ENCODE data around the gene PATJ. TPM values are rescaled to one million over a fixed set of nuclear protein-coding genes. Genes with fewer than 3 reads are reported as not detected.

Gene PATJ
- total RNA-seq, 1 donor from 2014 or later = 124 TPM

DNA sequence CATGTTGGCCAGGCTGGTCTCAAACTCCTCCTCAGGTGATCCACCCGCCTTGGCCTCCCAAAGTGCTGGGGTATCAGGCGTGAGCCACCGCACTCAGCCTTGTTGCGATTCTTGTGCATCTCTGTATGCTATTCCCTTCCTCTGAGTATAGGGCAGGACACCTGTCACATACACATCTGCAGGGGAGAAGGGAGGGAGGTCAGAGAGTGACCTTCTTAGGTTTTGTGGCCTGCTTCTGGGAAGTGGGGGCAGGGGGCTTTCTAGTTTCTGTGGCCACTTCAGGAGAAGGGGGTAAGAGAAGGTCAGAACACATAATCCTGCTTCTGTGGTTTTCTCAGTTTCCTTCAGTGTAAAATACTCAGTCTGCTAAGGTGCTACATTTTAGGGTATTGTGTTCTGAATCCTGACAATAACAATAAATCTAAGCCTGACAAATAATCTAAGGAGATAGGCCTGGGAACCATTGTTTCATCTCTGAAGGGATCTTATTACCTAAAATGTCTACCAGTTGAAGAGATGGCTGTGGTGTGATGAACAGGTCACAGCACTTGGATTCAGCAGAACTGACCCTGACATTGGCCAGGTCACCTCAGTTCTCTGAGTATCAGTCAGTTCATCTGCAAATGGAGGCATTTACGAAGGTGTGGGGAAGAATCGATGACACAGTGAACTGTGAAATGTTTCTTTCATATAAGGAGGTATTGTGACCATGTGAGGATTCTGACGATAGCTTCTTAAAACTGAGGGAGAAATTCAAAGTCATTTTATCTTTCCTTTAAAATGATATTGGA is 239.8 kb downstream of the PATJ start:
- no peak for DNase-seq (ENCODE audit: low read depth)

GRCh38 chr1:61983236-61983635 is 241.0 kb downstream of the PATJ start:
- DNase-seq (ENCODE audit: low read depth) = no peak

DNA sequence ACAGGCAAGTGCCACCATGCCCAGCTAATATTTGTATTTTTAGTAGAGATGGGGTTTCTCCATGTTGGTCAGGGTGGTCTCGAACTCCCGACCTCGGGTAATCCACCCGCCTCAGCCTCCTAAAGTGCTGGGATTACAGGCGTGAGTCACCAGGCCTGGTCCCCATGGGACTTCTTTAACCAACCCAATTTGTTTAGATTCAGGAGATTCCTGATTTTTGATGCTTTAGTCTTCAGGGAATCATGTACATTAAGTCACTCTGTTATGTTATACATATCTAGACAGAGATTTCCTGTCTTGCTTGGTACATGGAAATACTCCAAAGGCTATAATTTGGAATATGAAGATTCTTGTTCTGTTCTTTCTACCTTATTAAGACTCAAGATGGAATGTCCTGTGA is 250.0 kb downstream of the PATJ start:
- no peak for DNase-seq (ENCODE audit: low read depth)

- DNase-seq (ENCODE audit: low read depth) = peak; percentile 92
Measured at GRCh38 chr1:61993331-61993961, 251.2 kb downstream of the PATJ start.

DNA sequence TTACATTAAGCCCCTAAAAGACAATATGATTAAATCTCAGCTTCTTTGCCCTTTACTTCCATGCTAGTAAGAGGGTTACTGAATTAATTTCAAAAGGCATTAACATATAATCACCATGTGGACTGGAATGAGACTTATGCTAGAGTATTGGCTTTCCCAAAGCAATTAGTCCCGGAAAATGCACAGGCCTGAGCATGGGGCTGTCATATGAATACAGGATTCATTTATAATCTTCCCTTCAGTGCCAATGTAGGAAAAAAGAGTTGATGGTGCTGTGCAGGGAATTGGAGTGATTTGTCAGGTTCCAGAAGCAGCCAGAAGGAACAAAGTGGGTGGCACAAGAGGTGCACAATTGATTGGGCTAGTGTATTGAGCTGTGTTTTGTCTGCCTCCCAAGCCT is 253.4 kb downstream of the PATJ start:
- DNase-seq (ENCODE audit: low read depth) = no peak

- no peak for DNase-seq (ENCODE audit: low read depth)
Measured at GRCh38 chr1:61997123-61997522, 254.8 kb downstream of the PATJ start.

DNA sequence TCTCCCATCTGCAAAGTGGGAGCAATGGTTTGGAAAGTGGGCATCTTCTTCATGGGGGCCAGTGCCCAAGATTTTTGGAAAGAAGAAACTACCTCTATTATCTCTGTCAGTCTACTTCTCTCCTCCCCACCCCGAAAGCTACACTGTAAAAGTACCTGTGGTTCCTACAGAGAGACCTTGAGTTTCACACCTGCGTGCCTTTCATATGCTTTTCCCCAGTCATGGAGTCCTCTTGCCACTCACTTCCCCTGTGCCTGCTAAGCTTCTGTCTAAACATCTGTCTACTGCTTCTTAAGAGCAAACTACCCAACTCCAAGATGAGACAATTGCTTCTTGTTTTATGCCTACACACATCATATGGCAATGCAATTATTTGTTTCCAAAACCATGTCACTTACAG is 261.5 kb downstream of the PATJ start:
- DNase-seq (ENCODE audit: low read depth) = no peak

DNA sequence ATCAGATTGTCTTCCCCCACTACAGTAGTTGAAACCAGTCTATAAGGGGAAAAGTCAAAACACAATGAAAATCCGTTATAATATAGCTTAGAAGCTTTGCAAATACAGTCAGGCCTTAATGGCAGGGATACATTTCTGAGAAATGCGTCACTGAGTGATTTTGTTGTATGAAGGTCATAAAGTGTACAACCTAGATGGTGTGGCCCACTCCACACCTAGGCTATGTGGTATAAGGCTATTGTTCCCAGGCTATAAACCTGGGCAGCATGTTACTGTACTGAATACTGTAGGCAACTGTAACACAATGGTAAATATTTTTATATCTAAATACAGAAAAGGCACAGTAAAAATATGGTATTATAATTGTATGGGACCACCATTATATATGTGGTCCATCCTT is 264.4 kb downstream of the PATJ start:
- no peak for DNase-seq (ENCODE audit: low read depth)

GRCh38 chr1:62011006-62011405 is 268.7 kb downstream of the PATJ start:
- peak; percentile 15 for DNase-seq (ENCODE audit: low read depth)

DNA sequence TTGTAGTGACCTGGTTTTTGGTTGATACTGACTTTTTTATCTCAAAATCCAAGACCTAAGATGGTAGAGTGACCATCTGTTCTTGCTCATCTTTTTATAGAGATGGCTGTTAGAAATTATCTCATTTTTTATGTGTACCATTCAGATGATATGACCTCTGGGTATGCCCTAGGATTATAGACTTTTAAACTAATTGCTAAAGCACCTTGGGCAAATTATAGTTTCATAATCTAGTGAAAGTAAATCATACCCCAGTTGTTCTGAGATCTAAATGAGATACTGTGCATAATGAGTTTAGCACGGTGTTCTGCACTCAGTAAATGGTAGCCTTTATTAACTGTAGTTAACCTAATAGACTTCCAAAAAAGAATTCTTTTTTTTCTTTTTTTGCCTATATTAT is 269.8 kb downstream of the PATJ start:
- DNase-seq (ENCODE audit: low read depth) = no peak

GRCh38 chr1:62012836-62013235 is 270.6 kb downstream of the PATJ start:
- DNase-seq (ENCODE audit: low read depth) = no peak

DNA sequence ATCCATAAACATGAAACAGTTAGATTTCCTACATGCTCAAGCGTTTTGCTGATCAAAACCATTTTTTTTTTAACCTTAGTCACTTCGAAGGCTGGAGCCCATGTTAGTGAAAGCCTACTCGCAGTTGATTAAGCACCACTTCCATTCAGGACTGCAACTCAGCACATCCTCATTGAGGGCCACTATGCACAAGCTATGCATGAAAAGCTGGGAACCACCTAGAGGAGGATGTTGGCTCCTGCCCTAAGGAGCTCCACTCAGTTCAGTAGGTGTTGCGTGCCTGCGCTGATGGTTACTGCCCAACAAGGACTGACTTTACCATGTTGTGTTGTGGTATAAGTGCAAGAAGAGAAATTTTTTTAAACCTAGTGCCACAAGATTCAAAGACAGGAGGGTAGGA is 271.0 kb downstream of the PATJ start:
- no peak for DNase-seq (ENCODE audit: low read depth)

DNA sequence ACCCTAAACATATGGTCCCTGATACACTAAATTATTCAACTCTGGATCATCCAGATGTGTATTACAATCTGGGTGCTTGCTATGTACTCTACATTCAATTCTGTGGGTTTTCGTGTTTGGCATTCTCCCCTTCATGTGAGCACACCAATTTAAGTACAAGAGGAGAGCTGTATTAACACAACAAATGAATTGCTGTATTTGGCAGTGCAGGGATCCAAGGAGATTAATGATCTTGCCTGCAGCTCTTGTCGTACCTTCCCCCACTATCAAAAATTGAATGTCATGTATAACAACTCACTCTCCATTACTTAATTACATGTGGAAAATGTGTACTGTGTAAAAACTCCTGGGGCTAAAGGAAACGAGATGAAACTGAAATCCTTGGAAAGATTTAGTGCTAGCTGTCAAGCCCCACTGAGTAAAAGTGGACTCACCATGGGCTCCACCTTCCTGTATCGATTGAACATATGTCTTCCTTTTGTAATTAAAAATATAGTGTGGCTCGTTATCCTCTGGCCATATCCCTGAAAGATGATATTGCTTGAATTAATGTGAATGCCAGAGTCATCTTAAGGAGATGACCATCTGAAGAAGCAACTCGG is 280.2 kb downstream of the PATJ start:
- no peak for DNase-seq (ENCODE audit: low read depth)

DNA sequence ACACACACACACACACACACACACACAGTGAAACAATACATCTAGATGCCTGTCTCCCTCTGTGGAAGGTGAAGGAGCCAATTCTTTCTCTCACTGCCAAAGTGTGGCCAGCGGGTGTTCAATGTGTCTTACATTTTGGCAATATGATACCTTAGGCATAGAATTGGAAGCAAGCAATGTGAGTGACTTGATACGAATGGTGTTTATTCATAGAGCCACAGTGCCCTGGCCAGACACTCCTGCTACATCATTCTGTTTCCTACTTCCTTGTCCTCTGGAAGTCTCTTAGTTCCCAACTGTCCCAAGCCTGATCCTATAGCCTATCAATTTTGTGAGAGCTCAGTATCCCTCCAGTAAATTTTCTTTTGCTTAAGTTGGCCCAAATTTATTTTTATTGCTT is 282.4 kb downstream of the PATJ start:
- no peak for DNase-seq (ENCODE audit: low read depth)

- DNase-seq (ENCODE audit: low read depth) = no peak
Measured at GRCh38 chr1:62025154-62025553, 282.9 kb downstream of the PATJ start.

DNA sequence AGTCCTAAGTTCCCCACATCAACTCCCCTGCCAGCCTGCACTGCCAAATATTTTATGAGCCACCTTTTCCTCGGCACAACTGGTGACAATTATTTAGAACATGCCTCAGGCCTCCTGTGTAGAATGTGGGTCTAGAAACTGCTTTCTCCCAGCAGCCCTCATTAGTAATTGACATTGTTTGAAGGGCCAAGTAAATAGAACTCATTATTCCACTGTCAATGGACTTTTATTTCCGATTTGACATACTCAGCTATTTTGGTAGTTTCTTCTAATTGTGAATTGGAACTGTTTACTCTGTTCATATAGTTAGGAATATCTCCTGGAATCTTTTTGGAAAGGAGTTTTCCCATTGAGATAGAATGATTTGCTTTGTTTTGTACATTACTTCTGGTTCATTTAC is 283.6 kb downstream of the PATJ start:
- DNase-seq (ENCODE audit: low read depth) = no peak

GRCh38 chr1:62029704-62030103 is 287.4 kb downstream of the PATJ start:
- no peak for DNase-seq (ENCODE audit: low read depth)

- DNase-seq (ENCODE audit: low read depth) = no peak
Measured at GRCh38 chr1:62034790-62035189, 292.5 kb downstream of the PATJ start.

GRCh38 chr1:62037274-62037673 is 295.0 kb downstream of the PATJ start:
- DNase-seq (ENCODE audit: low read depth) = no peak

- no peak for DNase-seq (ENCODE audit: low read depth)
Measured at GRCh38 chr1:62038594-62039284, 296.5 kb downstream of the PATJ start.

DNA sequence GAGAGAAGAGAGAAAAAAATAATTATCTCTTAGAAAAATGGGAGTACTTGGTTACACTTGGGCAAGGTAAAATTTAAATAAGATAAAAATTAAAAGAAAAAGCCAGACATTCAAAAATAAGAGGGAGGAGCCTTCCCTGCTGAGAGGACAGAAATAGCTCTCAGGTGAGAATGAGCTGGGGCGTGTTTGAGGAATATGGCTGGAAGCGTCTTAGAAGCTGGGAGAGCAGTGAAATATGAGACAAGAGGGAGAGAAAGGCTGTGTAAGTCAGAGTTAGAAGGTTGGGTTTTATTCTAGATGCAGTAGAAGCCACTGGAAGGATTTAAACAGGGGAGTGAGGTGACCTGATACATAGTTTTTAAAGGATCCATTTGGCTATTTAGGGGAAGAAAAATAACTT is 298.2 kb downstream of the PATJ start:
- DNase-seq (ENCODE audit: low read depth) = no peak

DNA sequence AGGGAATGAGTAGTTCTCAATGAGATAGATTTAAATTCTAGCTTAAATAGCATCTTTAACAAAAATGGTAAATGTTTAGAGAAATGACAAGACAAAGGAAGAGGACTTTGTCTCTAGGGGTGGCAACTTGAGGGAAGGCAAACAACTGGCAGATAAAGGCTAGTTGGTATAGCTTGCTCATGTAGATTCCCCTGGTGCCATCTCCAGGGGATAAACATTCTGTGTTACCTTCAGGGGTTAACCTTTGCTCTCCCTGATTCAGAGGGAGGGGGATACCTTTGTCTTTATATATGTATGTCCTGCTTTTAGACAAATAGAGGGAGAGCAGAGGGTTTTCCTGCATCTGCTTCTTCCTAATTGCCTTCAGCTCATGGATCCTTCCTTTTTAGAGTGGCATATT is 298.7 kb downstream of the PATJ start:
- DNase-seq (ENCODE audit: low read depth) = no peak

DNA sequence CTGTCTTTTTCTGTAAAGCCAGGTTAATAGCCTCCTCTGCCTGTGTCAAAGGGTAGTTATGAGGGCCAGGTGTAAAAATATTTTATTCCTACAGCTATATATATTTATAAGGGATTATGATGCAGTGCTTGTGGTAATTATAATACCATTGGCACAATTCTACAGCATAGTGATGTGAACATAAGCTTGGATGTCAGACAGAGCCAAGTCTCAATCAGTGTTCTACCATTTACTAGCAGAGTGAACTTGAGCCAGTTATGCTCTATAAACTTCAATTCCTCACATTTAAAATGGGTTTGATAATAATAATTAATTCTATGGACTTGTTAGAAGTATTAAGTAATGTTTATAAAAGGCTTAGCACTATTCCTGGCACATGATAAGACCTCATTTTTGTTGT is 300.9 kb downstream of the PATJ start:
- no peak for DNase-seq (ENCODE audit: low read depth)

Data from renal cortical epithelial cell (primary cell).